ENCODE measurements around the gene SPATA19.

The SPATA19 gene

GRCh38 chr11:133889188-133889587 is 43.9 kb upstream of the SPATA19 start:
- TF ChIP-seq CTCF (IDR thresholded peaks at IDR 0.05; ENCODE audit: control extremely low read depth, extremely low read depth, low read depth, missing control alignments) = no peak

GRCh38 chr11:133887692-133888332 is 42.5 kb upstream of the SPATA19 start:
- ChIA-PET POLR2A (no interaction called here), CTCF (no interaction called here)
- TF ChIP-seq CTCF (IDR thresholded peaks at IDR 0.05; ENCODE audit: control extremely low read depth, extremely low read depth, low read depth, missing control alignments) = no peak
- DNase-seq (ENCODE audit: extremely low spot score) = no peak

More at GRCh38 chr11:133889188-133889587, 43.9 kb upstream of the SPATA19 start:
- DNase-seq (ENCODE audit: extremely low spot score) = no peak
- ChIA-PET POLR2A (no interaction called here), CTCF (no interaction called here)

GRCh38 chr11:133886029-133886428 is 40.7 kb upstream of the SPATA19 start:
- ChIA-PET POLR2A (no interaction called here), CTCF (no interaction called here)
- no peak for DNase-seq (ENCODE audit: extremely low spot score)
- no peak for TF ChIP-seq CTCF (IDR thresholded peaks at IDR 0.05; ENCODE audit: control extremely low read depth, extremely low read depth, low read depth, missing control alignments)

- ChIA-PET POLR2A (no interaction called here), CTCF (interaction anchor here (2.8 kb wide), 1 partner anchor 19 kb away, joined by 6 read pairs; no protein-coding TSS in a partner anchor)
- no peak for TF ChIP-seq CTCF (IDR thresholded peaks at IDR 0.05; ENCODE audit: control extremely low read depth, extremely low read depth, low read depth, missing control alignments)
- no peak for DNase-seq (ENCODE audit: extremely low spot score)
Measured at GRCh38 chr11:133872160-133872559, 26.8 kb upstream of the SPATA19 start.

GRCh38 chr11:133867456-133867855 is 22.1 kb upstream of the SPATA19 start:
- no peak for DNase-seq (ENCODE audit: extremely low spot score)
- ChIA-PET CTCF (no interaction called here), POLR2A (no interaction called here)
- TF ChIP-seq CTCF (IDR thresholded peaks at IDR 0.05; ENCODE audit: control extremely low read depth, extremely low read depth, low read depth, missing control alignments) = no peak

- TF ChIP-seq CTCF (IDR thresholded peaks at IDR 0.05; ENCODE audit: control extremely low read depth, extremely low read depth, low read depth, missing control alignments) = no peak
- CTCF ChIA-PET = no interaction called here
- POLR2A ChIA-PET = no interaction called here
- DNase-seq (ENCODE audit: extremely low spot score) = no peak
Measured at GRCh38 chr11:133865466-133865865, 20.2 kb upstream of the SPATA19 start.
